Prostate gland (tissue), 2 donors: ENCODE measurements around the gene GRP. TPM values are rescaled to one million over a fixed set of nuclear protein-coding genes. Genes with fewer than 3 reads are reported as not detected.

ENCODE experiments used
- DNase-seq: peaks from one replicate; pipeline ENCODE4 v3.0.0-alpha.2; 2019; ENCODE audit warnings: low spot score
- H3K27ac ChIP-seq, 2 donors: fragments of 200-600 bp; sonication (generic); 2 replicates each; pipeline ENCODE4 v1.5.1; 2017 to 2019
- H3K27me3 ChIP-seq: fragments of 200-600 bp; sonication (generic); replicated peaks from 2 replicates; pipeline ENCODE4 v1.5.1; 2019; ENCODE audit not compliant: insufficient read depth
- H3K36me3 ChIP-seq, 2 donors: fragments of 200-600 bp; sonication (generic); 1 replicate in 1 of 2; 2 replicates in 1 of 2; pipeline versions ENCODE4 v1.5.1 to v1.8.1; 2017 to 2019
- H3K4me1 ChIP-seq: fragments of 200-600 bp; sonication (generic); replicated peaks from 2 replicates; pipeline ENCODE4 v1.5.1; 2019
- H3K4me3 ChIP-seq, 2 donors: fragments of 200-600 bp; sonication (generic); 2 replicates each; pipeline ENCODE4 v1.5.1; 2017 to 2019
- H3K9me3 ChIP-seq: fragments of 200-600 bp; sonication (generic); 2 replicates; pipeline ENCODE4 v1.5.1; 2017
- CTCF ChIP-seq, 4 experiments: fragments of 200-600 bp in 2 of 4; fragments of 450-650 bp in 2 of 4; sonication (generic) in 2 of 4; IDR thresholded peaks; 1 replicate in 3 of 4; 2 replicates in 1 of 4; pipeline ENCODE4 v1.5.1; 2016 to 2019; ENCODE audit warnings: antibody characterized with exemption in 4 of 4, mild to moderate bottlenecking in 2 of 4, moderate library complexity in 2 of 4
- POLR2A ChIP-seq: fragments of 450-650 bp; IDR thresholded peaks from one replicate; pipeline ENCODE4 v1.6.1; 2016; ENCODE audit warnings: antibody characterized with exemption, mild to moderate bottlenecking
- POLR2AphosphoS5 ChIP-seq: sonication (generic); formaldehyde crosslinking; IDR thresholded peaks from one replicate; pipeline ENCODE4 v1.6.1; 2017; ENCODE audit warnings: antibody characterized with exemption
- WGBS: methylation state at CpG from one replicate; pipeline ENCODE4 v1.1.5; 2018; 5-methylcytosine and 5-hydroxymethylcytosine counted together
- intact Hi-C: fragments of 100-400 bp; cut with DNase I; formaldehyde crosslinking; loops from one replicate; pipeline ENCODE4 v1.14.2; 2022
- total RNA-seq, 2 donors: library from RNA; depleted of rRNA; stranded (reverse); fragments of >200 nt; gene quantifications; one replicate each; pipeline ENCODE4 v1.1.0, GENCODE V29; 2016

Gene GRP
- total RNA-seq, 2 donors from 2014 or later = 1.4 TPM; not detected in 1

GRCh38 chr18:59263661-59264060 lies 43.7 kb downstream of the GRP start:
- H3K27me3 ChIP-seq = peaks cover 44% of the 10 kb centered on the region
- DNase-seq = no peak
- H3K4me3 ChIP-seq = no peak overlapping the region
- H3K27ac ChIP-seq = no peak overlapping the region
- intact Hi-C loops = no loop called here
- no peaks in the 10 kb centered on the region for H3K36me3 ChIP-seq
- H3K9me3 ChIP-seq = no peaks in the 10 kb centered on the region
- whole genome bisulfite sequencing = 5% methylated on average over 16 of the region's 16 CpGs
- H3K4me1 ChIP-seq = no peaks in the 10 kb centered on the region
- no peak for TF ChIP-seq CTCF (IDR thresholded peaks at IDR 0.05)
- TF ChIP-seq POLR2A = no peak
- no peak for TF ChIP-seq POLR2AphosphoS5

- WGBS = 4% methylated on average over 17 of the region's 17 CpGs
- no peak overlapping the region for H3K4me3 ChIP-seq
- TF ChIP-seq POLR2AphosphoS5 (no peak), CTCF (IDR thresholded peaks at IDR 0.05) (no peak), POLR2A (no peak)
- DNase-seq = no peak
- peaks cover 48% of the 10 kb centered on the region for H3K27me3 ChIP-seq
- H3K36me3 ChIP-seq = no peaks in the 10 kb centered on the region
- no peaks in the 10 kb centered on the region for H3K9me3 ChIP-seq
- H3K4me1 ChIP-seq = no peaks in the 10 kb centered on the region
- intact Hi-C loops = no loop called here
- H3K27ac ChIP-seq = no peak overlapping the region
Observed at GRCh38 chr18:59264121-59264571, 44.2 kb downstream of the GRP start.

- no peak overlapping the region for H3K27ac ChIP-seq
- intact Hi-C loops = no loop called here
- TF ChIP-seq POLR2AphosphoS5 (no peak), POLR2A (no peak), CTCF (IDR thresholded peaks at IDR 0.05) (no peak)
- H3K4me1 ChIP-seq = no peaks in the 10 kb centered on the region
- peaks cover 48% of the 10 kb centered on the region for H3K27me3 ChIP-seq
- DNase-seq = no peak
- no peaks in the 10 kb centered on the region for H3K9me3 ChIP-seq
- H3K36me3 ChIP-seq = no peaks in the 10 kb centered on the region
- WGBS = 4% methylated on average over 41 of the region's 41 CpGs
- no peak overlapping the region for H3K4me3 ChIP-seq
Observed at GRCh38 chr18:59264651-59265245, 44.8 kb downstream of the GRP start.

- H3K4me1 ChIP-seq = no peaks in the 10 kb centered on the region
- peaks cover 50% of the 10 kb centered on the region for H3K27me3 ChIP-seq
- H3K4me3 ChIP-seq = peak overlapping the region in 1 of 2 donors; percentile 5
- H3K27ac ChIP-seq = no peak overlapping the region
- intact Hi-C loops = no loop called here
- no peaks in the 10 kb centered on the region for H3K9me3 ChIP-seq
- no peaks in the 10 kb centered on the region for H3K36me3 ChIP-seq
- TF ChIP-seq POLR2A (no peak), POLR2AphosphoS5 (no peak), CTCF (IDR thresholded peaks at IDR 0.05) (no peak)
- WGBS = 4% methylated on average over 29 of the region's 38 CpGs
- DNase-seq = no peak
Observed at GRCh38 chr18:59265246-59265973, 45.5 kb downstream of the GRP start.

GRCh38 chr18:59265974-59266369 lies 46.0 kb downstream of the GRP start:
- no peaks in the 10 kb centered on the region for H3K9me3 ChIP-seq
- H3K36me3 ChIP-seq = no peaks in the 10 kb centered on the region
- DNase-seq = no peak
- peaks cover 55% of the 10 kb centered on the region for H3K27me3 ChIP-seq
- H3K4me1 ChIP-seq = no peaks in the 10 kb centered on the region
- H3K4me3 ChIP-seq = no peak overlapping the region
- TF ChIP-seq POLR2A (no peak), POLR2AphosphoS5 (no peak), CTCF (IDR thresholded peaks at IDR 0.05) (no peak)
- H3K27ac ChIP-seq = no peak overlapping the region
- intact Hi-C loops = no loop called here
- WGBS = 10% methylated on average over 12 of the region's 12 CpGs
